Measurements from ENCODE around the gene CEP112. TPM values are rescaled to one million over a fixed set of nuclear protein-coding genes. Genes with fewer than 3 reads are reported as not detected.

Gene CEP112
- total and polyA plus RNA-seq, 10 of the 15 experiments (the other 5 are each of a cell fraction or from before 2014, with no cell fraction given), result 0.11 to 3.8 (median 0.32) TPM; not detected in 1

DNA sequence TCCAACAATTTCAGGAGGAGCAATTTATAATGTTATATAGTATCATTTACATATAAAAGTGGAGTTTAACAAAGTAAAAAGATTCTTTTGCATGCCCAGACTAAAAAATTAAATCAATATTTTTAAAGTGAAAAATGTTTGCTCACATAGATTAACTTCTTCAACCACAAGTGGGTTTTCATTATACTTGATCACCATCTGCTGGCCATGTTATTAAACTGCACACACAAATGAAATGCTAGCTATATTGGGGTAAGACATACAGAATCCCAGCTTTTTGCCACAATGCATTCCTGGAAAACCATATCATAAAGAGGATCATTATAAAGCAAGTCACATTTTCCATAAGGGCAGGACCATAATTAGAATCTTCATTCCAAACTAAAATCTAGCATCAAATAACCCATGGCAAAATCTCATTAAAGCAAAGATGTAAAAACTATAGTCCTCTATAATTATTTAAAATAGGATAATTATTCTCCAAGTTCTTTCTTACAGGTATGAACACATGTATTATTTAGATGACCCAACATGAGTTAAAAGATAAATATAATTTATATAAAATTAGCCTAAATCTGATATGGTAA, 26.3 kb downstream of the CEP112 start:
- peak; percentile 5 for DNase-seq (ENCODE audit: low read depth, low spot score)
- ATAC-seq, result peak; percentile 53; the same call in 2 of the 3 replicates
- no peaks in the 10 kb centered on the region; a peak in 1 of 4 replicates for H3K27me3 ChIP-seq (replicated peaks in 1 of 2; ENCODE audit: control insufficient read depth in 2 of 2, insufficient read depth in 2 of 2, low read length in 1 of 2)
- SMC1A ChIA-PET (ENCODE audit: uncharacterized antibody, unreplicated experiment), result interaction anchor here (0.6 to 4.2 kb wide), 13 partner anchors 10 to 936 kb away, joined by 3 to 35 read pairs (median 3); no protein-coding TSS in a partner anchor
- no peak overlapping the region for H3K9ac ChIP-seq (ENCODE audit: control insufficient read depth, insufficient read depth, low read length)
- H2AFZ ChIP-seq (ENCODE audit: control insufficient read depth, low read depth, low read length), result no peak overlapping the region
- intact Hi-C loops (cut with micrococcal nuclease; ENCODE audit: unreplicated experiment), result loop anchor here (1.0 to 10.0 kb wide), 4 partner anchors 181 to 935 kb away; no protein-coding TSS in a partner anchor
- no peaks in the 10 kb centered on the region for H3K36me3 ChIP-seq (ENCODE audit: control insufficient read depth in 2 of 2, insufficient read depth in 2 of 2, low read length in 1 of 2)
- H3K4me1 ChIP-seq (ENCODE audit: control insufficient read depth, insufficient read depth, low read length), result no peaks in the 10 kb centered on the region
- no TSS peak for BruUV-seq (replicated peaks)
- CTCF ChIA-PET, result interaction anchor here (0.7 to 5.8 kb wide), 15 partner anchors 15 to 1062 kb away, joined by 3 to 76 read pairs (median 4); no protein-coding TSS in a partner anchor
- H3K4me3 ChIP-seq, result no peak overlapping the region
- TF ChIP-seq, protein P1, sequence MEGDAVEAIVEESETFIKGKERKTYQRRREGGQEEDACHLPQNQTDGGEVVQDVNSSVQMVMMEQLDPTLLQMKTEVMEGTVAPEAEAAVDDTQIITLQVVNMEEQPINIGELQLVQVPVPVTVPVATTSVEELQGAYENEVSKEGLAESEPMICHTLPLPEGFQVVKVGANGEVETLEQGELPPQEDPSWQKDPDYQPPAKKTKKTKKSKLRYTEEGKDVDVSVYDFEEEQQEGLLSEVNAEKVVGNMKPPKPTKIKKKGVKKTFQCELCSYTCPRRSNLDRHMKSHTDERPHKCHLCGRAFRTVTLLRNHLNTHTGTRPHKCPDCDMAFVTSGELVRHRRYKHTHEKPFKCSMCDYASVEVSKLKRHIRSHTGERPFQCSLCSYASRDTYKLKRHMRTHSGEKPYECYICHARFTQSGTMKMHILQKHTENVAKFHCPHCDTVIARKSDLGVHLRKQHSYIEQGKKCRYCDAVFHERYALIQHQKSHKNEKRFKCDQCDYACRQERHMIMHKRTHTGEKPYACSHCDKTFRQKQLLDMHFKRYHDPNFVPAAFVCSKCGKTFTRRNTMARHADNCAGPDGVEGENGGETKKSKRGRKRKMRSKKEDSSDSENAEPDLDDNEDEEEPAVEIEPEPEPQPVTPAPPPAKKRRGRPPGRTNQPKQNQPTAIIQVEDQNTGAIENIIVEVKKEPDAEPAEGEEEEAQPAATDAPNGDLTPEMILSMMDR (IDR thresholded peaks at IDR 0.05 in 2 of 3, conservative IDR thresholded peaks at IDR 0.05 in 1 of 3; ENCODE audit: control insufficient read depth in 2 of 3, extremely low read depth in 1 of 3, insufficient read depth in 1 of 3, low read depth in 3 of 3, low read length in 3 of 3), result peak; percentile 54 to 73 (median 56); a peak in 5 of 6 replicates
- TF ChIP-seq FOXK2 (IDR thresholded peaks at IDR 0.05) (no peak), NFIC (IDR thresholded peaks at IDR 0.05; ENCODE audit: low read depth, low read length) (no peak), SMC3 (IDR thresholded peaks at IDR 0.05; ENCODE audit: borderline replicate concordance, low read length) (peak; percentile 82), RAD21 (IDR thresholded peaks at IDR 0.05; ENCODE audit: insufficient read depth, low read depth, low read length) (peak; percentile 91), RUNX3 (IDR thresholded peaks at IDR 0.05; ENCODE audit: low read length) (peak; percentile 78), EED (IDR thresholded peaks at IDR 0.05; ENCODE audit: low read depth) (no peak)
- TF ChIP-seq, protein P2, sequence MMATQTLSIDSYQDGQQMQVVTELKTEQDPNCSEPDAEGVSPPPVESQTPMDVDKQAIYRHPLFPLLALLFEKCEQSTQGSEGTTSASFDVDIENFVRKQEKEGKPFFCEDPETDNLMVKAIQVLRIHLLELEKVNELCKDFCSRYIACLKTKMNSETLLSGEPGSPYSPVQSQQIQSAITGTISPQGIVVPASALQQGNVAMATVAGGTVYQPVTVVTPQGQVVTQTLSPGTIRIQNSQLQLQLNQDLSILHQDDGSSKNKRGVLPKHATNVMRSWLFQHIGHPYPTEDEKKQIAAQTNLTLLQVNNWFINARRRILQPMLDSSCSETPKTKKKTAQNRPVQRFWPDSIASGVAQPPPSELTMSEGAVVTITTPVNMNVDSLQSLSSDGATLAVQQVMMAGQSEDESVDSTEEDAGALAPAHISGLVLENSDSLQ (IDR thresholded peaks at IDR 0.05), result no peak
- TF ChIP-seq, protein P3, sequence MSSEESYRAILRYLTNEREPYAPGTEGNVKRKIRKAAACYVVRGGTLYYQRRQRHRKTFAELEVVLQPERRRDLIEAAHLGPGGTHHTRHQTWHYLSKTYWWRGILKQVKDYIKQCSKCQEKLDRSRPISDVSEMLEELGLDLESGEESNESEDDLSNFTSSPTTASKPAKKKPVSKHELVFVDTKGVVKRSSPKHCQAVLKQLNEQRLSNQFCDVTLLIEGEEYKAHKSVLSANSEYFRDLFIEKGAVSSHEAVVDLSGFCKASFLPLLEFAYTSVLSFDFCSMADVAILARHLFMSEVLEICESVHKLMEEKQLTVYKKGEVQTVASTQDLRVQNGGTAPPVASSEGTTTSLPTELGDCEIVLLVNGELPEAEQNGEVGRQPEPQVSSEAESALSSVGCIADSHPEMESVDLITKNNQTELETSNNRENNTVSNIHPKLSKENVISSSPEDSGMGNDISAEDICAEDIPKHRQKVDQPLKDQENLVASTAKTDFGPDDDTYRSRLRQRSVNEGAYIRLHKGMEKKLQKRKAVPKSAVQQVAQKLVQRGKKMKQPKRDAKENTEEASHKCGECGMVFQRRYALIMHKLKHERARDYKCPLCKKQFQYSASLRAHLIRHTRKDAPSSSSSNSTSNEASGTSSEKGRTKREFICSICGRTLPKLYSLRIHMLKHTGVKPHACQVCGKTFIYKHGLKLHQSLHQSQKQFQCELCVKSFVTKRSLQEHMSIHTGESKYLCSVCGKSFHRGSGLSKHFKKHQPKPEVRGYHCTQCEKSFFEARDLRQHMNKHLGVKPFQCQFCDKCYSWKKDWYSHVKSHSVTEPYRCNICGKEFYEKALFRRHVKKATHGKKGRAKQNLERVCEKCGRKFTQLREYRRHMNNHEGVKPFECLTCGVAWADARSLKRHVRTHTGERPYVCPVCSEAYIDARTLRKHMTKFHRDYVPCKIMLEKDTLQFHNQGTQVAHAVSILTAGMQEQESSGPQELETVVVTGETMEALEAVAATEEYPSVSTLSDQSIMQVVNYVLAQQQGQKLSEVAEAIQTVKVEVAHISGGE (CRISPR knock-in tag; IDR thresholded peaks at IDR 0.05), result no peak
- TF ChIP-seq, protein P4, sequence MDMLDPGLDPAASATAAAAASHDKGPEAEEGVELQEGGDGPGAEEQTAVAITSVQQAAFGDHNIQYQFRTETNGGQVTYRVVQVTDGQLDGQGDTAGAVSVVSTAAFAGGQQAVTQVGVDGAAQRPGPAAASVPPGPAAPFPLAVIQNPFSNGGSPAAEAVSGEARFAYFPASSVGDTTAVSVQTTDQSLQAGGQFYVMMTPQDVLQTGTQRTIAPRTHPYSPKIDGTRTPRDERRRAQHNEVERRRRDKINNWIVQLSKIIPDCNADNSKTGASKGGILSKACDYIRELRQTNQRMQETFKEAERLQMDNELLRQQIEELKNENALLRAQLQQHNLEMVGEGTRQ (IDR thresholded peaks at IDR 0.05; ENCODE audit: borderline replicate concordance, low read depth, low read length), result no peak
- no peak overlapping the region for H3K27ac ChIP-seq (ENCODE audit: control insufficient read depth, insufficient read depth)
- no peak overlapping the region for H3K4me2 ChIP-seq (ENCODE audit: control insufficient read depth, insufficient read depth)
- H3K79me2 ChIP-seq (ENCODE audit: control insufficient read depth, insufficient read depth, low read length), result no peaks in the 10 kb centered on the region
- H4K20me1 ChIP-seq (ENCODE audit: control insufficient read depth, insufficient read depth), result no peaks in the 10 kb centered on the region
- RAD21 ChIA-PET (ENCODE audit: unreplicated experiment), result interaction anchor here (0.6 to 4.1 kb wide), 11 partner anchors 14 to 1744 kb away, joined by 3 to 45 read pairs (median 4); no protein-coding TSS in a partner anchor
- POLR2A ChIA-PET, result no interaction called here
- H3K9me3 ChIP-seq (replicated peaks; ENCODE audit: control insufficient read depth, insufficient read depth, low read length), result no peaks in the 10 kb centered on the region
- in situ Hi-C loops (cut with MboI), result loop anchor here (5.0 kb wide), 2 partner anchors 873 to 933 kb away; no protein-coding TSS in a partner anchor
- FAIRE-seq, result peak; percentile 86

All from GM12878 (cell line).